Rectal smooth muscle tissue (tissue), 1 donor: ENCODE data around the gene ZNF488.

Source experiments
- H3K27ac ChIP-seq: one replicate; pipeline ENCODE4 v1.7.0; 2013; ENCODE audit warnings: low read depth, low read length, inconsistent platforms
- H3K27me3 ChIP-seq: one replicate; pipeline ENCODE4 v1.7.0; 2013; ENCODE audit warnings: low read length; ENCODE audit not compliant: control insufficient read depth, insufficient read depth
- H3K36me3 ChIP-seq: one replicate; pipeline ENCODE4 v1.7.0; 2013; ENCODE audit warnings: low read length; ENCODE audit not compliant: control insufficient read depth, insufficient read depth
- H3K4me1 ChIP-seq: one replicate; pipeline ENCODE4 v1.7.0; 2013; ENCODE audit warnings: low read length; ENCODE audit not compliant: control insufficient read depth, insufficient read depth
- H3K4me3 ChIP-seq: one replicate; pipeline ENCODE4 v1.7.0; 2013; ENCODE audit warnings: low read length
- H3K9ac ChIP-seq: one replicate; pipeline ENCODE4 v1.7.0; 2013; ENCODE audit warnings: low read length

The ZNF488 gene

GRCh38 chr10:47356708-47357107, 27.4 kb downstream of the ZNF488 start:
- Histone ChIP-seq H3K27me3 (no peaks in the 10 kb centered on the region), H3K9ac (no peak overlapping the region), H3K4me3 (no peak overlapping the region), H3K4me1 (no peaks in the 10 kb centered on the region), H3K27ac (no peak overlapping the region), H3K36me3 (no peaks in the 10 kb centered on the region)

GRCh38 chr10:47354900-47355299, 29.2 kb downstream of the ZNF488 start:
- Histone ChIP-seq H3K9ac (no peak overlapping the region), H3K27me3 (no peaks in the 10 kb centered on the region), H3K27ac (no peak overlapping the region), H3K36me3 (no peaks in the 10 kb centered on the region), H3K4me3 (no peak overlapping the region), H3K4me1 (no peaks in the 10 kb centered on the region)

GRCh38 chr10:47354165-47354564, 29.9 kb downstream of the ZNF488 start:
- Histone ChIP-seq H3K36me3 (no peaks in the 10 kb centered on the region), H3K27ac (no peak overlapping the region), H3K4me3 (no peak overlapping the region), H3K9ac (no peak overlapping the region), H3K27me3 (no peaks in the 10 kb centered on the region), H3K4me1 (no peaks in the 10 kb centered on the region)

GRCh38 chr10:47353351-47353750, 30.7 kb downstream of the ZNF488 start:
- Histone ChIP-seq H3K36me3 (no peaks in the 10 kb centered on the region), H3K27me3 (no peaks in the 10 kb centered on the region), H3K9ac (no peak overlapping the region), H3K4me1 (no peaks in the 10 kb centered on the region), H3K4me3 (no peak overlapping the region), H3K27ac (no peak overlapping the region)

- Histone ChIP-seq H3K9ac (no peak overlapping the region), H3K27me3 (no peaks in the 10 kb centered on the region), H3K4me3 (no peak overlapping the region), H3K36me3 (no peaks in the 10 kb centered on the region), H3K4me1 (no peaks in the 10 kb centered on the region), H3K27ac (no peak overlapping the region)
Observed at GRCh38 chr10:47351899-47352815, 31.9 kb downstream of the ZNF488 start.

GRCh38 chr10:47350671-47351640, 33.1 kb downstream of the ZNF488 start:
- H3K4me1 ChIP-seq, result no peaks in the 10 kb centered on the region
- no peaks in the 10 kb centered on the region for H3K27me3 ChIP-seq
- H3K4me3 ChIP-seq, result no peak overlapping the region
- no peak overlapping the region for H3K9ac ChIP-seq
- no peaks in the 10 kb centered on the region for H3K36me3 ChIP-seq
- H3K27ac ChIP-seq, result no peak overlapping the region

- no peak overlapping the region for H3K4me3 ChIP-seq
- H3K4me1 ChIP-seq, result no peaks in the 10 kb centered on the region
- no peak overlapping the region for H3K27ac ChIP-seq
- H3K36me3 ChIP-seq, result no peaks in the 10 kb centered on the region
- no peak overlapping the region for H3K9ac ChIP-seq
- no peaks in the 10 kb centered on the region for H3K27me3 ChIP-seq
Observed at GRCh38 chr10:47349941-47350371, 34.1 kb downstream of the ZNF488 start.

GRCh38 chr10:47349516-47349915, 34.6 kb downstream of the ZNF488 start:
- Histone ChIP-seq H3K9ac (no peak overlapping the region), H3K4me1 (no peaks in the 10 kb centered on the region), H3K36me3 (no peaks in the 10 kb centered on the region)

GRCh38 chr10:47348661-47349470, 35.2 kb downstream of the ZNF488 start:
- Histone ChIP-seq H3K4me1 (no peaks in the 10 kb centered on the region), H3K9ac (no peak overlapping the region), H3K4me3 (no peak overlapping the region), H3K27ac (no peak overlapping the region), H3K36me3 (no peaks in the 10 kb centered on the region), H3K27me3 (no peaks in the 10 kb centered on the region)

More at GRCh38 chr10:47349516-47349915, 34.6 kb downstream of the ZNF488 start:
- H3K27me3 ChIP-seq, result no peaks in the 10 kb centered on the region
- H3K4me3 ChIP-seq, result no peak overlapping the region
- H3K27ac ChIP-seq, result no peak overlapping the region

- H3K36me3 ChIP-seq, result no peaks in the 10 kb centered on the region
- no peak within 1 kb of the TSS for H3K27ac ChIP-seq
- no peaks in the 10 kb centered on the region for H3K4me1 ChIP-seq
- no peak within 1 kb of the TSS for H3K9ac ChIP-seq
- H3K27me3 ChIP-seq, result no peaks in the 10 kb centered on the region
- no peak within 1 kb of the TSS for H3K4me3 ChIP-seq
Observed at GRCh38 chr10:47348138-47348651, 35.9 kb downstream of the ZNF488 start, which contains the start of gene RBP3. Gene RBP3, plus strand, starts transcription at chr10:47348363. Its CDS starts 122 bp downstream, at chr10:47348485.

- Histone ChIP-seq H3K27me3 (no peaks in the 10 kb centered on the region), H3K27ac (no peak overlapping the region), H3K4me1 (no peaks in the 10 kb centered on the region), H3K36me3 (no peaks in the 10 kb centered on the region), H3K4me3 (no peak overlapping the region), H3K9ac (no peak overlapping the region)
Observed at GRCh38 chr10:47347303-47347675, 36.8 kb downstream of the ZNF488 start.
